Measurements from ENCODE around the gene DSN1.
"Not testable (repeated sequence)": the region's sequence is repeated elsewhere in the genome, so short reads cannot be mapped to it uniquely, and the experiment has no call there.

The DSN1 gene

GRCh38 chr20:36773597-36774390 lies at the start of gene DSN1:
DSN1 (minus strand) TSS chr20:36773763; CDS start chr20:36771458, 2,305 bp downstream.
- peak; percentile 99 for DNase-seq

DNA sequence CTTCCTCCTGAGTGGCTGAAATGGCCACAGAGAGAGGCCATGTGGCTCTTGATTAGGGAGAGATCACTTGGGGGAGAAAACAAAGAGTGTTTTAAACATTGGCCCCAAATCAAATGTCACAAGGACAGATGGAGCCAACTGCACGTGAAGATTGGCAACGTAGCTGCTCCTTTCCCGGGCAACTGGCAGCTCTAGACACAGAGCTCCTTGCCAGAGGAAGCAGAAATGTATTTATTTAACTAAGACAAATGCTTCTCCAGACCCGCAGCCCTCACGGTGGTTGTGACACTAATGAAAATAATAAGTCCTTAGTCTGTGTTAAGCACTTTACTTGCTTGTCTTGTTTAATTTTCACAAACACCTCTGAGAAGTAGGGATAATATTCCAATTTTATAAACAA lies 49.6 kb upstream of the DSN1 start:
- no peak for DNase-seq

GRCh38 chr20:36821964-36822437 lies 48.4 kb upstream of the DSN1 start:
- no peak for DNase-seq

GRCh38 chr20:36820928-36821327 lies 47.4 kb upstream of the DSN1 start:
- no peak for DNase-seq

- no peak for DNase-seq
These were observed 46.5 kb upstream of the DSN1 start for GRCh38 chr20:36820073-36820472.

GRCh38 chr20:36819659-36820058 lies 46.1 kb upstream of the DSN1 start:
- no peak for DNase-seq

GRCh38 chr20:36818861-36819260 lies 45.3 kb upstream of the DSN1 start:
- DNase-seq: no peak

DNA sequence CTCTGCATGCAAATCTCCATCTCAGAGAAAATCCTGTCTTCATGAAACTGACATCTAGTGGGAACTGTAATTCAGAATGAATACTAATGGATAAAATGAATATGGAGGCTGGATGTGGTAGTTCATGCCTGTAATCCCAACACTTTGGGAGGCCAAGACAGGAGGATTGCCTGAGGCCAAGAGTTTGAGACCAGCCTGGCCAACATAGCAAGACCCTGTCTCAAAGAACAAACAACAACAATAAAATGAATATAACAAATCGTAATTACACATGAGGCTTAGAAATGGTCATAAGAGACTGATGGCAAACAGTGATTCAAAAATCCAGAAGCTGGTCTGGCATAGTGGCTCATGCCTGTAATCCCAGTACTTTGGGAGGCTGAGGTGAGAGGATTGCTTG lies 44.6 kb upstream of the DSN1 start:
- DNase-seq: no peak

GRCh38 chr20:36817496-36817895 lies 43.9 kb upstream of the DSN1 start:
- no peak for DNase-seq

- DNase-seq: no peak
These were observed 42.0 kb upstream of the DSN1 start for GRCh38 chr20:36815454-36816091.

DNA sequence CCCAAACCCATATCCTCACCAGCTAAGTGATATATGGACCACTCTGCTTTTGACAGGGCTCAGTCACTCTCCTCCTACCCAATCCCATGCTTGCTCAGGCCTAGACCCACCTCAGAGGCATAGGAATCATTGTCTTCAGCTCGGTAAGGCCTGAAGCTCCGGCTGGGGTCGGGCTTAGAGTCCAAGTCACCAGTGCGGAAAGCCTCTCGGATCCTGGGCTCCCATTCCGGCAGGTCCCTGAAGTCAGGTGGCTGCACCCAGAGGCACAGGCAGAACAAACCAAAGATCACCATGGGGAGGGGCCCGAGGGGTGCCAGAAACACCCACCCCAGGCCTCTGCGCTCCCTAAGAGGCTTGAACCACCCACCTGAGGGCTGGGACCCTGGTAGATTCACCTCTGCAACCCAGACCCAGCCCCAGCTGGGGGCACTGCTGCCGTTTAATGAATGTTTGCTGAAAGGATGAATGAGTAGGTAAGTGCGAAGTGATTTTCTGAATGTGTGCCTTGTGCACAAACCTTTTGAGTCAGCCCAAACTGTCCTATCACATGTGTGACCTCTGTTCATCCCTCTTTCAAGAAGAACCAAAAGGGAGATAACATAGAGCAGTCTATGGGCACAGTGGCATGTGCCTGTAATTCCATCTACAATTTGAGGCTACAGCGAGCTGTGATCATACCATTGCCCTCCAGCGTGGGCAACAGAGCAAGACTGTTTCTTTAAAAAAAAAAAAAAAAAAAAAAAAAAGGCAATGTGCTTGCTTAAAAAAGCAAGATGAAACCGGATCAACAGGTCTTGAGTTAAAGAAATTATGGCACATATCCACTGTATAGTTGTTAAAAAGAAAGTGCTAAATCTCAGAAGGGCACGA lies 39.3 kb upstream of the DSN1 start:
- DNase-seq: no peak

DNA sequence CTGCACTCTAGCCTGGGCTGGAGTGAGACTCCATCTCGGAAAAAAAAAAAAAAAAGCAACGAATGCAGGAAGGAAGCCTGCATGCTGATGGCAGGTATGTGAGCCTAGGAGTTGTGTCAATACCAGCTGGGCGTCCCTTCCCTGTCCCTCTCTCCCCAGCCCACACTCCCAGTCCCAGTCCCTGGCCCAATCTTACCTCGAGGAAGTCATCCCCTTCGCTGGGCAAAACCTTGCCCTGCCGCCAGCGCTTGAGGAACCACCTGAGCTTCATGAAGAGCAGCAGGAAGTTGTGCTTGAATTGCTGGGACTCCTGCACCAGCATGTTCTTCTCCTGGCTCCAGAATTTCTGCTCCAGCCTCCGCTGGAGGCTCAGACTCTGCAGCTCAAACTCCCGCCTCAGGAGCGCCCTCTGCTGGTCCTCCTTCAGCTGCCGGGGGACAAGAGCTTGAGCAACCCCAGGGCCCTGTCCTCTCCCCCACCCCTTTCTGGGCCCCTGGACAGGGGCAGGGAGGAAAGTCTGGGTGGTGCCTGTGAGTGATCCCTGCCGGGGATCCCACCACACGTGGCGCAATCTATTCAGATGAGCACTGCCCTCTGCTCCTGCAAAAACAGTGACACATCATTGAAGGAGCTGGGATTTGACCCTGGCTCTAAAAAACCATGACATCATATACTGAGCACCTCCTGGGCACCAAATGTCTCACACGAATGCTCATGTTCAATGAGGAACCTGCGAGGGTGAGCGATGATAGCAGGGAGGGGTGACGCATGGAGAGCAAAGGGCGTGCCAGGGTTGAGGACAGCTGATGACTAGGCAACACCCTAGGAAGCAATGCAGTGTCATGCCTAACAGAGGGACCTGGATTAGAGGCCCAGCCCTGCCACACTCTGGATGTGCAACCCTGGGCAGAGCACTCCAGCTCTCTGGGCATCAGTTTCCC lies 35.0 kb upstream of the DSN1 start:
- DNase-seq: peak; percentile 88

GRCh38 chr20:36806049-36806448 lies 32.5 kb upstream of the DSN1 start:
- no peak for DNase-seq

- DNase-seq: no peak
These were observed 31.8 kb upstream of the DSN1 start for GRCh38 chr20:36805396-36805795.

DNA sequence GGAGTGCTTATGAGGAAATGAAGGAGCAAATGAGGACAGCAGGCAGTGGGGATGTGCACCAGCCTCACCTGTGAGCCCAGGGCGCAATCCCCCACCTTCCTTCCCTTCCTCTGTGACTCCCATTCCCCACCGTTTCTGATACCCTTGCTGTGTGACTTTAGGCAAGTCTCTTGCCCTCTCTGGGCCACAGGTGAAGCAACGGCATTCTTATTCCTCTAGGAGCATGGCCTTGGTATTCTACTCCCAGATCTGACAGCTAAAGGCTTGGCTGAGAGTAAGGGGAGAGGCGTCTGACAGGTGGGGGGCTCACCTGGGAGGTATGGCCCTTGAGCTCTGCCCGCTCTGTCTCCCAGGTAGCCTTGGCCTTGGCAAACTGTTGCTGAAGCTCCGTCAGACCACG lies 30.9 kb upstream of the DSN1 start:
- DNase-seq: no peak

DNA sequence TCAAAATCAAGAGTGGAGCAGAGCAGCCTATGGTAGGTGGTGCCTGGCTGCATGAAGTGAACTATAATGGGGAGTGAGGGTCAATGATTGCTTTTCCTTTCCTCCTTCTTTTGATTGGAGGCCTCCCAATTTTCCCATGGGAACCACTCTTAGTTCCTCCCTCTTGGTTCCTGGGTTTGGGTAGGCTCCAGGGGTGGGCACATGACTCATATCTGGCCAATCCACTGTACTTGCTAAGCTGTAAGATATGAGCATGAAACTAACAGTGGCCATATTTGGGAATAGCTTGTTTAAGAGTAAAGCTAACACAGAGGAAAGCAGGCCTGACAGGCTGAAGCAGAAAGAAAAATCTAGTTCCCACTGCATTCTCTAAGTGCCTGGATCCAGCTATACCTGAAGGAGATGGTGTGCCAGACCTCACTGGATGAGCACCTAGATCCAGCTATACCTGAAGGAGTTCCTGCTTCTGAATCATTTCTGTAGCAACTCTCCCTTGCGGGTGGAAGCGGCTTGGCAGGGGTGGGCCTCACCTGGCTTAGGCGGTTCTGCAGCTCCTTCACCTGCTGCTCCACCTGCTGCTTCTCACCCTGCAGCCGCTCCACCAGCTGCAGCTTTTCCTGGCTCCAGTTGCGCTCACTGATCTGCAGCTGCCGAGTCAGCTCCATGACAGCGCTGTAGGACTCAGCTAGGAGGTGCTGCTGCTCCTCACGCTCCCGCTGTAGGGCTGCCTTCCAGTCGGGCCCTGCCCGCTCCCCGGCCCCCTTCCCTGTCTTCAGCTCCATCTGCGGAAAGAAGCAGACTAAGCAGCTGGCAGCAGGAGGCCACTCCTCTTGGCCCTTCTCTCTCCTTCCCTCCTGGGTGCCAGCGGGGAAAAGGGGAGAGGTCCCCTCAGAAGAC lies 29.0 kb upstream of the DSN1 start:
- DNase-seq: no peak

GRCh38 chr20:36800410-36800809 lies 26.8 kb upstream of the DSN1 start:
- DNase-seq: no peak

DNA sequence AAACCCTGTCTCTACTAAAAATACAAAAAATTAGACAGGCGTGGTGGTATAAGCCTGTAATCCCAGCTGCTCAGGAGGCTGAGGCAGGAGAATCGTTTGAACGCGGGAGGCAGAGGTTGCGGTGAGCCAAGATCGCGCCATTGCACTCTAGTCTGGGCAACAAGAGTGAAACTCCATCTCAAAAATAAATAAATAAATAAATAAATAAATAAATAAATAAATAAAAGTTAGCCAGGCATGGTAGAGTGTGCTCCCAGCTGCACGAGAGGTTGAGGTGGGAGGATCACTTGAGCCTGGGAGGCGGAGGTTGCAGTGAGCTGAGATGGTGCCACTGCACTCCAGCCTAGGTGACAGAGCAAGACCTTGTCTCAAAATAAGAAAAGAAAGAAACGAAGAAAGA lies 25.8 kb upstream of the DSN1 start:
- not testable (repeated sequence) for DNase-seq

DNA sequence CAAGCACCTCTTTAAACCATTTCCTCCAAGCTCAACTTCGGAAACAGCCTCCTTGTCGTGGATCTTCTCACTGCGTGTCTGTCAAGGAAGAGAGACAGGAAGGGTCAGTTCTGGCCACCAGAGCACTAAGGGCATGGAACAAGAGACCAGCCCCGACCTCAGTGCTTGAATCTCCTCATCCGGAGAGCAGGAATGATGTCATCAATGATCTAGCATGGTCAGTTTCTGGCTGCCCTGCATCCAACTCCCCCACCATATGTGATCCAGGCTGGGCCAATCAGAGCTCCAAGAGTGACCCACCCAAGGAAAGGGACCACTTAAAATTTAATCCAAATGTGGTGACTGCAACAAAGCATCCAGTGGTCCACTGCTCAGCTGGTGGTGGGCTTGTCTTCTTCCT lies 23.3 kb upstream of the DSN1 start:
- no peak for DNase-seq

DNA sequence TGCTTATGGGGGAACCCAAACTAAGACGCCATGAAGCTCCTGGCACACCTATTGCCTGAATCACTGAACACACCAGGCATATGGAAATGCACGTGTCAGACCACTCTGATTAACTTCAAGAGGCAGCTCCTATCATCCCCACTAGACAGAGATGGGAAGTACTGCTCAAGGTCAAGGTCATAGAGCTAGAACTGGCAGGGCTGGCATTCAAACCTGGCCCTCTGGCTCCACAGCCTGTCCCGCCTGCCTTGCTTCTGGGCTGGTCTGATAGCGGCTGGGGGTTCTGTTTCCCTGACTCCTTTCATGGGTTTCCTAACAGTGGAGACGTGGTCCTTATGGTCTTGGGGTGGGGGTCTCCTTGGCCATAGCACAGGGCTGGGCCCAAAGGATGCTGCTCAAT lies 22.6 kb upstream of the DSN1 start:
- DNase-seq: no peak

- no peak for DNase-seq
These were observed 22.1 kb upstream of the DSN1 start for GRCh38 chr20:36795691-36796090.

Data from activated CD4-positive, alpha-beta T cell treated with anti-CD3 and anti-CD28 coated beads for 48 hours (primary cell).